Nephron (organoid): Measurements from ENCODE around the gene TULP4.
"Not testable (repeated sequence)": the region's sequence is repeated elsewhere in the genome, so short reads cannot be mapped to it uniquely, and the experiment has no call there.

Experiments used
- H3K27ac Mint-ChIP-seq, 3 experiments: 2 replicates each; pipeline ENCODE4 v1.8.0; 2020; ENCODE audit warnings: mixed read lengths in 3 of 3, mild to moderate bottlenecking in 2 of 3, moderate library complexity in 1 of 3
- H3K27me3 Mint-ChIP-seq: 2 replicates; pipeline ENCODE4 v1.8.0; 2021; ENCODE audit warnings: low read depth, mild to moderate bottlenecking, moderate library complexity, mixed read lengths
- H3K36me3 Mint-ChIP-seq: 2 replicates; pipeline ENCODE4 v1.8.0; 2020; ENCODE audit warnings: low read depth, mixed read lengths
- H3K4me1 Mint-ChIP-seq: 2 replicates; pipeline ENCODE4 v1.8.0; 2020; ENCODE audit warnings: mixed read lengths
- H3K4me3 Mint-ChIP-seq, 3 experiments: 2 replicates each; pipeline ENCODE4 v1.8.0; 2020; ENCODE audit warnings: mild to moderate bottlenecking in 3 of 3, mixed read lengths in 3 of 3, moderate library complexity in 2 of 3
- H3K9me3 Mint-ChIP-seq: 2 replicates; pipeline ENCODE4 v1.8.0; 2020; ENCODE audit warnings: mixed read lengths
- CTCF ChIP-seq, 3 experiments: fragments of 200-600 bp; sonication (generic); IDR thresholded peaks; one replicate each; pipeline ENCODE4 v1.5.0; 2021; ENCODE audit warnings: antibody characterized with exemption in 3 of 3; ENCODE audit not compliant: unreplicated experiment in 3 of 3

TULP4 gene

DNA sequence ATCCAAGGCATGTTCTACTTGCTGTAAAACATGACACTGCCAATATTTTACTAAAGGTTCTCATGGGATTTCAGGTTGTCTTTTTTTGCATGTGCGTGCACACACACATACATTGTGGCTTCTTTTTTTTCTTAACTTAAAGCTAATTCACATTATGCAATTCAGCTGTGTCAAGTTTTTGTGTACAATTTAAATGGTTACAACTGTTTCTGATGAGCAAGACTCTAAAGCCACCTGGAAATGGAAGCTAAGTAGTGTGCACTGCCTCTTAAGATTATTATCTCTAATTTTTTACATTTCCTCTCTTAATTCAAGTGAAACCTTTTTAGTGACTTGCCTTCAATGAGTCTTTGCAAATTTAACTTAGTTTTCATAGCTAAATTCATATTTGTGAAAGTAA, 75.3 kb downstream of the TULP4 start:
- TF ChIP-seq CTCF (IDR thresholded peaks at IDR 0.05; ENCODE audit: unreplicated experiment in 3 of 3) = no peak
- no peaks in the 10 kb centered on the region for H3K27me3 Mint-ChIP-seq
- H3K9me3 Mint-ChIP-seq = peaks cover 18% of the 10 kb centered on the region
- peaks cover 20% of the 10 kb centered on the region for H3K36me3 Mint-ChIP-seq
- H3K4me3 Mint-ChIP-seq = no peak overlapping the region
- H3K4me1 Mint-ChIP-seq = peaks cover 20% of the 10 kb centered on the region
- no peak overlapping the region for H3K27ac Mint-ChIP-seq

DNA sequence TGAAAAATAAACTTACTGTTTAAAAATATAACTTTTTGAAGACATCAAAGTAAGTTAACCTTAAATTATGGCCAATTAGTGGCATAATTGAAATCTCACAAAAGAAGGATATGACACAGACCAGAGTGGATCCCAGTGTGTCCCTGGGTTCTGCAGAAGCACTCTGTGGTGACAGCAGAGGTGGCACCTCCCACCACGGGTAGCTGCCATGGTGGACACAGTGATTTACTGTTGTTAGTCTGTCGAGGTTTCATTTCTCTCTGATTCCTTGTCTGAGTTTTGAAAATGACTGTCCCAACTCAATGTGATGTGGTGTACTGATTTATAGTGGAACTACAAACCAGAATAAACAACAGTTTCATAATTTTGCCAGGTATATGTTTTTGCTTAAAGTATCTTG, 76.5 kb downstream of the TULP4 start:
- TF ChIP-seq CTCF (IDR thresholded peaks at IDR 0.05; ENCODE audit: unreplicated experiment in 3 of 3) = no peak
- Mint-ChIP-seq H3K27me3 (no peaks in the 10 kb centered on the region), H3K4me3 (no peak overlapping the region)

GRCh38 chr6:158389193-158389919, 77.1 kb downstream of the TULP4 start:
- H3K27me3 Mint-ChIP-seq = no peaks in the 10 kb centered on the region
- peaks cover 8% of the 10 kb centered on the region for H3K4me1 Mint-ChIP-seq
- no peak overlapping the region for H3K27ac Mint-ChIP-seq
- TF ChIP-seq CTCF (IDR thresholded peaks at IDR 0.05; ENCODE audit: unreplicated experiment in 3 of 3) = no peak
- no peak overlapping the region for H3K4me3 Mint-ChIP-seq
- H3K9me3 Mint-ChIP-seq = peaks cover 32% of the 10 kb centered on the region
- H3K36me3 Mint-ChIP-seq = peaks cover 35% of the 10 kb centered on the region

More for the DNA sequence above, 76.5 kb downstream of the TULP4 start:
- peaks cover 29% of the 10 kb centered on the region for H3K36me3 Mint-ChIP-seq
- no peak overlapping the region for H3K27ac Mint-ChIP-seq
- H3K9me3 Mint-ChIP-seq = peaks cover 25% of the 10 kb centered on the region
- H3K4me1 Mint-ChIP-seq = peaks cover 11% of the 10 kb centered on the region

GRCh38 chr6:158391276-158391675, 79.0 kb downstream of the TULP4 start:
- H3K4me3 Mint-ChIP-seq = no peak overlapping the region
- no peak for TF ChIP-seq CTCF (IDR thresholded peaks at IDR 0.05; ENCODE audit: unreplicated experiment in 3 of 3)
- H3K27me3 Mint-ChIP-seq = no peaks in the 10 kb centered on the region
- H3K4me1 Mint-ChIP-seq = no peaks in the 10 kb centered on the region
- peaks cover 36% of the 10 kb centered on the region for H3K9me3 Mint-ChIP-seq
- no peak overlapping the region for H3K27ac Mint-ChIP-seq
- H3K36me3 Mint-ChIP-seq = peaks cover 50% of the 10 kb centered on the region

- H3K4me1 Mint-ChIP-seq, H3K4me3 Mint-ChIP-seq, H3K27me3 Mint-ChIP-seq, H3K27ac Mint-ChIP-seq: not testable (repeated sequence)
- peaks cover 50% of the 10 kb centered on the region for H3K36me3 Mint-ChIP-seq
- peaks cover 36% of the 10 kb centered on the region for H3K9me3 Mint-ChIP-seq
Observed at GRCh38 chr6:158391977-158392376, 79.7 kb downstream of the TULP4 start.

GRCh38 chr6:158396136-158396535, 83.9 kb downstream of the TULP4 start:
- Mint-ChIP-seq H3K4me3 (no peak overlapping the region), H3K9me3 (peaks cover 28% of the 10 kb centered on the region), H3K36me3 (peaks cover 43% of the 10 kb centered on the region), H3K27me3 (no peaks in the 10 kb centered on the region), H3K27ac (no peak overlapping the region), H3K4me1 (peaks cover 26% of the 10 kb centered on the region)
- no peak for TF ChIP-seq CTCF (IDR thresholded peaks at IDR 0.05; ENCODE audit: unreplicated experiment in 3 of 3)
